ENCODE measurements around the gene SGTA.

DNA sequence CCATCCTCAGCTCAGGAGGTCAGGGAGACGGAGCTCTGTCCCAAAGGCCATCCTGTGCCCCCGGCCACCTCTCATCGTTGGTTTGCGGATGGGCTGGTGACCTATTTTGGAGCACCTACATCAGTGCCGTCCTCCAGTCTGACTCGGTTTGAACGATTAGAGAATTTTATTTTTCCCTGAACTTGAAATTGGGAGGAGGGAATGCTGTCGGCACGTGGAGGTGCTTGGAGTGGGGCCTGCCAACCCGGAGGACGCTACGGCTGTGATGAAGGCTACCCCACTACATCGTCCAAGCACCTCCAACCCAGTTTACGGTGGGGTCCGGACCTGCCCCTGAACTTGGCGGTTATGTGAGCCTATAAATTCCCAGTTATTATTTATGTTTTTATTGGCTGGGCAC lies 33.6 kb upstream of the SGTA start:
- no peak for TF ChIP-seq POLR2A (IDR thresholded peaks at IDR 0.05; ENCODE audit: low read depth, low read length)
- TF ChIP-seq SPI1 (IDR thresholded peaks at IDR 0.05; ENCODE audit: low read depth, low read length), result no peak
- no peak for TF ChIP-seq POLR2AphosphoS5 (IDR thresholded peaks at IDR 0.05; ENCODE audit: low read depth, low read length)
- no peak for TF ChIP-seq TAF1 (IDR thresholded peaks at IDR 0.05; ENCODE audit: low read depth, low read length)
- TF ChIP-seq PAX5 (IDR thresholded peaks at IDR 0.05; ENCODE audit: insufficient read depth, low read length, severe bottlenecking), result no peak
- no peak for TF ChIP-seq POU2F2 (IDR thresholded peaks at IDR 0.05; ENCODE audit: low read depth, low read length)

Measured in GM12891 (cell line).